Activated T-cell treated with anti-CD3 and anti-CD28 coated beads, Interleukin-2, amount 50 U/mL, for 1 hour (primary cell): ENCODE measurements around the gene CHD2.
A peak's percentile ranks its signal among the peaks of the same experiment; 100 is the strongest.
"Not testable (repeated sequence)": the region's sequence is repeated elsewhere in the genome, so short reads cannot be mapped to it uniquely, and the experiment has no call there.

Experiments used
- DNase-seq: peaks from one replicate; pipeline ENCODE4 v3.0.0-alpha.2; 2020

The CHD2 gene

DNA sequence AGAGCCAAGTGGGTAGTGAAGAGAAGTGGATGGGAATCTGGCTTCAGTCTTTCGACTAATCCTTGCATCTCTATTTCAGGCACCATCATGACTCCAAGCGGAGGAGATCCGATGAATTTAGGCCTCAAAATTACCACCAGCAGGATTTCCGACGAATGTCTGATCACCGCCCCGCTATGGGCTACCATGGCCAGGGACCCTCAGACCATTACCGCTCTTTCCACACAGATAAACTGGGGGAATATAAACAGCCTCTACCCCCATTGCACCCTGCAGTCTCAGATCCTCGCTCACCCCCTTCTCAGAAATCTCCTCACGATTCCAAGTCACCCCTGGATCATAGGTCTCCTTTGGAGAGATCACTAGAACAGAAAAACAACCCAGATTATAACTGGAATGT is 124.2 kb downstream of the CHD2 start:
- no peak for DNase-seq

DNA sequence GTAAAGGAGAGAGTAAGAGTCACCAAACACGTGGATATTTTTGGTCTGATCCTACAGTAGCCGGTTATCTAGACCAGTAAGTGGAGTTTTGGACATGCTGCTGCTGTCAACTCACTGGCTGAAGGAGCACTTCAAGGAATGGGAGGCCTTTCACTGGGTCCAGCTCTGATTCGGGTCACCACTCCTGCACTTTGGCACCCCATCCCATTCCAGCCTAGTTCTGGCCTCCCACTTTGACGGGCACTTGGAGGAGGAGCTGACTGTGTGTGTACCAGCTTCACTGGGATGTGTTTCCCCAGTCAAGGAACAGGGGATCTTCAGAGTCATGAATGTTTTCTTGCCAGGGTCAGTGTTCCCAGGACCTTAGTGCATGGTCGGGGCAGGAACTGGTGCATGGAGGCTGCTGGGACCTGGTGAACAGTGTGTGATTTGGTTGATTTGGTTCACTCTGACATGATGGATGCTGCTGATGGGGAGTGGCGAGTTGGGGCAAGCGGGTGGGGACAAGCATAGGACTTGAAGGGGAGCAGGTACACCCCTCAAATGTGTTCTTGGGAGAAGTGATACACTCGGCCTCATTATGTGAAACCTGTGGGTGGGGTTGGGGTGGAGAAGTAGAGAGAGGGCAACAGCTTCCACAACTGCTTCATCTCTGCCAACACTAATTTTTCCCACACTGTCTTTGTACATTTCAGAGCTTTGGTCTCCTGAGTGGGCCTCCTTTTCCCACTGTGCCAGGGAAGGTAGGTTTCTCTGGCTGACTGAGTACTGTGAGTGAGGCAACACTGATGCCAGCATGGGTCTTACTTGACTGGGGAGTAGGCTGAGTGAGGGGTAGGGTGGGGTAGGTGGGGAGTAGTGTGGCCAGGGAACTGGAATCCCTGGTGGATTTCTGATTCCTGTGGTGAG is 124.8 kb downstream of the CHD2 start:
- DNase-seq, result no peak

DNA sequence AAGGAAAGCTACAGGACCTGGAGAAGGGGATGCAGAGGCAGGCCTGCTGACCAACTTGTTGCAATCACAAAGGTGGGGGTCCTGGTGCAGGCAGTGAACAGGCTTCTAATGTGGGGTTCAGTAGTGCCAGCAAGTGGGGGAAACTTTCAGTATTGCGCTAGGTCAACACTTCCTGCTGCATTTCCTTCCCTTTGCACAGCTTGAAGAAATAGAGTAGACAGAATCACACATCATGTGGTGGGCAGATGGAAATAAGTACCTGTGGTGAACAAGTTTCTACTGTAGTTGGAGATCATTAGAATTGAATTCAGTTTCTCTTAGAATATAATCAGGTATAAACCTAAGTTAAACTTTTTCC is 125.5 kb downstream of the CHD2 start:
- DNase-seq, result no peak

DNA sequence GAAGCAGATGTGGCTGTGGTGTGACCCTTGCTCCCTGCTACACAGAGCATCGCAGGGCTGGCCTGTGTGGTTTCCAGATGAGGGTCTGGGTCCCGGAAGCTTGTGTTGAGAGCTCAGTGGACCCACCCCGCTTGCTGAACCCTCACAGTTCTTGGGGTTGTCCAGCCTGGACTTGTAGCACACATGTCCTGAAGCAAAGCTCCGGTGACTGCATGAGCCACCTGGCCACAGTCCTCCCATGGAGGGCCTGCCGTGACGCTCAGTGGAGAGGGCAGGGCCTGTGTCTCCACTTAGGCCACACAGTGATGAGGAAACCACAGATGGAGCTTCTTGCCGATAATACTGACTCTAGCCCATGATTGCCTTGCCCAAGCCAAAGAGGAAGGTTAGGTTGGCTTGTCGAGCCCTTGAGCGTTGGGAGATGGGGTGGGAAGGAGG is 126.3 kb downstream of the CHD2 start:
- no peak for DNase-seq

DNA sequence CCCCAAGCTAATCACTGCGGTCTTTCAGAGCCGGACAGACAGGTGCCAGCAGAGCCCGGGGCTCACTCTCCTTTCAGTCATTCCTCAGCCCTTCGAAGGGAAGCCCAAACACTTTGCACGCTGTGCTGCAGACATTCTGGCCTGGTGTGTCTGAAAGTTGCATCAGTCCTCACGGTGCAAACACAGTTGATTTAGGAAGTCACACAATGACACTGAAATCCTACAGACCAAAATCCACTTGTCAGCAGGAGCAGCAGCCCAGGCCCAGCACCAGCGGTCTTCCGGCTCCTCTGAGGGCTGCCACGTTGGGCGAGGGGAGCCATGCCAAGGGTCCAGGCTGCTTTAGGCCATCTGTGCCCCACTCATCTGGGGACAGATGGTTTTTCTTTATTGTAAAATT is 127.3 kb downstream of the CHD2 start:
- no peak for DNase-seq

DNA sequence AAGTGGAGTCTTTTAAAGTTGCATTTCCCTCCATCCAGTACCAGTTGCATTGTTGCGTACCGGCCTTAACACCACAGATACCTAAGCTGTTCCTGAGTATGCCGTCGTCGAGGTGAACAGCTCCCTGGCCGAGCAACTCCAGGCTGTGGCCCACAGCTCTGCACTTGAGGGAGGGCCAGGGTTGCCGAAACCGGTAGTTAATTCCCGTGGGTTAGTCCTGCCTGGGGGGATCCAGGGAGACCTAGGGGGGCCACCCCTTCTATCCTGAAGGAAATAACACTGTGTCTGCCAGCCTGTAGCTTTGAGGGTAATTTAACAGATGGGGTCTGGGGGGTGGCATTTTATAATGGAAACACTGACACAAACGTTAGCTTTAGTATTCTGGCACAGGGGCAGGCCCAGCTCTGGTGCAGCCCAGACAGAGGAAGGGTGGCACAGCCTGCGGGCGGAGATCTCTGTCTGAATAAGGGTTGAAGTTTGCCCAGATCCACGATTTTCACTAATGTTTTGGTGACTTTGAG is 128.0 kb downstream of the CHD2 start:
- no peak for DNase-seq

DNA sequence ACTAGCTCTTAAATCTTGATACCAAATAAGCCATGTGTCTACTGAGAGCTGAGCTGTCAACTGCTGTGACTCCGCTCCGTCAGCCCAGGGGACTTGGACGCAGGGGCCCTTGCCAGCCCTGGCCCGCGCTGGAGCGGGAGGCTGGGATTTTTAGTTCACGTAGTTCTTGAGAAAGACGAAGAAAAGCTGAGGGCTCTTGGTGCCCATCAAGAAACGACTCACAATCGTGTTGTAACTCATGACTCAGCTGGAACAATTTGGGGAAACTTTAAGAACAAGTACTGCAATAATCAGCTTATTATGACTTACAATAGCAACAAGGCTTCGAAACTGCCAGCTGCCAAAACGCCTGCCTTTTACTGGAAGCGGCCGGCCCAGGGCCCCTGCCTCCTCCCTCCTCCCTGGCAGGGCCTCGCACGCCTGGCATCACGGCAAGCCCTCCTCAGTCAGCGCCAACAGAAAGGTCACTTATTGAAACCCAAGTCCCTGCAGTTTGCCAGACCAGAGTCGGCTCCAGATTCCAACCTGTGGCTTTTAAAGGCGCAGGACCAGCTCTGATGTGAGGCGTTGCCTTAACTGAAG is 128.6 kb downstream of the CHD2 start:
- peak; percentile 36 for DNase-seq

DNA sequence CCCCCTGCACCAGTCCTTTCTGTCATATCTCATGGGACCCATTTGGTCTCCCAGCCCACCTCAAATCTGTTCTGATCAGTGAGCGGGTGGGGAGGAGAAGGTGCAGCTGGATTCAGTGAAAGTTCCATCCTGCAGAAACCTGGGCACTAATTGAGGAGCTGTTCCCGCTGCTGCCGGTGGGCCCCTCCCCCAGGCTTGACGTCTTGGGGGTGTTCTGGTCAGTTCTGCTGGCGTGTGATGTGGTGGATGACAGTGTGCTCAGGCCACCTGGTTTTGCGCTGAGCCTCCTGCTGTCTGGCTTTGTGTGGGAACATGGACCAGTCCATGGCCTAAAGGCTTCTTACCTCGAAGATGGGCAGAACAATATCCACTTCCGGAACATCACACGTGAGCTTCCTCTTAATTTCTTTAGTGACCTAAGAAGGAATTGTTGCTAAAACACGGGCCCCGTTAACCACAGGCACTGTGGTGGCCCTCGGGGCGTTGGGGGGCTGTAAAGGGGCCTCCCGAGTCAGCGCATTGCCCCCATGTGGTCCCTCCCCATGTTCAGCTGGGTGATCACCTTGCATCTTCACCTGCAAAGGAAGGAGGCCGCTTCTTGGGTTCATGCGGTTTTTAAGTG is 129.2 kb downstream of the CHD2 start:
- DNase-seq, result no peak

DNA sequence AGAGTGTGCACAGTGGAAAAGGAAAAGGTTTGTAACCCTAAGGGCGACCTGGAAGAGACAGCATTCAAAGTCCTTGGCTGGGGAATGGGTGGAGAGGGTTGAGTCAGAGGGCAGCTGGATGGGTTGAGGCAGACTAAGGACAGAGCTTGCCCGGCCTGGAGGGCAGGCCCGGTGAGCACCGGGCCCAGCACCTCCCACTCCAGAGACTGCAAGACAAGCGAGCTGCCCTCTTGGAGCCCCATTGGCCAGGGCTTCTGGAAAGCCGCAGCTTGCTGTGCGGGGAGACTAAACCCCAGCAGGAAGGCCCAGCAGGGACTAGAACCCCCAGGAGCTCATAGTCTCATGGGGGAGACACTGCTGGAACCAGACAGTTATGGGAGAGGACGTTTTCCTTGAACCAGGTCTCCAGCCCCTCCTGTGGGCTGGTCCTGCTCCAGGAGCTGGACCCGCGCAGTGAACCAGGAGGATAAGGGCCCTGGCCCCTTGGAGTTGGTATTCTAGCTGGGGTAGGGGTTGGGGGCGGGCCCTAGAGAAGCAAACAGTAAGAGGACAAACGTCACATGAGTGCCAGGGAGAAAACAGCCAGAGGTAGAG is 129.8 kb downstream of the CHD2 start:
- DNase-seq, result no peak

DNA sequence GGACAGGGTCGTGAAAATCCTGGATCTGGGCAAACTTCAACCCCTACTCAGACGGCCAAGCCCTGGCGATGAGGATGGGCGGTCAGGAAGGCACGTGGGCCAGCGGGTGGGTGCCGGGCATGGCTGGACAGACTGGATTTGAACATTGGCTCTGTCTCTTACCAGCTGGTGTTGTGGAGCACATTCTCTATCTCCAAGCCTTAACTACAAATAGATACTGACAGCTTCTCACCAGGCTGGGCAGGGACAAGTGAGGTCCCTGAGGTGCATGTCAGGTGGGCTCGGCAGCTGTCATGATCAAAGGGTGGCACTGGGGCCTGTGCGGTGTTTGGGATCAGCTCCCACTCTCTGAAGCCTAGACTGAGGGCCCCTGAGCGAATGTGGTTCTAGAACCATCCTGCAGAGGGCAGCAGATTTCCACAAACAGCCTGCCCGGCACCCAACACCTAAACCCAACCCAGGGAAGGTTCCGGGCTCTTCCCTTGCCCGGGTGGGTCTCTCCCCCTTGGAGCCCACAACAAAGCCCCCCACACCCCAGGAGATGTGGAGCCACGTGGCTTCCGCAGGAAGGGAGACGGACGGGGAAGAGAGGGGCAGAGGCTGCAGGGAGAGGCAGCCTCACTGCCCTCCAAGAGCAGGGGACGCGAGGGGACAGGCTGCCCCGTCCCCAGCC is 130.4 kb downstream of the CHD2 start:
- peak; percentile 71 for DNase-seq

DNA sequence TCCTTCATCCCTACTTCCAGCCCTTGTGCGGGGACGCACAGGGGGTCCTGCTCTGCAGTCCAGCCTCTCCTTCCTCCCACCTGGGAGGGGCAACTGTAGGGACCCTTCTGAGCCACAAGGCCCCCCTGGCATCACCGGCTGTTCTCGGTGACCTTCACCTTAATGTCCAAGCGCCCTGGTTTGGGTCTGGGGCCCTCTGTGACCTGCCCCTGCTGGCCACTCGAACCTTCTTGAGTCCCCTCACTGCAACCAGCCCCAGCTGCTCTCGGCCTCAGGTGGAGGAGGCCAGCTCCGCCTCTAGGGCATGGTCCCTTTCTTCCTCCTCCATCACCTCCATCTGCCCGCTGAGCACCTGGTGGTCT is 131.0 kb downstream of the CHD2 start:
- DNase-seq, result no peak

DNA sequence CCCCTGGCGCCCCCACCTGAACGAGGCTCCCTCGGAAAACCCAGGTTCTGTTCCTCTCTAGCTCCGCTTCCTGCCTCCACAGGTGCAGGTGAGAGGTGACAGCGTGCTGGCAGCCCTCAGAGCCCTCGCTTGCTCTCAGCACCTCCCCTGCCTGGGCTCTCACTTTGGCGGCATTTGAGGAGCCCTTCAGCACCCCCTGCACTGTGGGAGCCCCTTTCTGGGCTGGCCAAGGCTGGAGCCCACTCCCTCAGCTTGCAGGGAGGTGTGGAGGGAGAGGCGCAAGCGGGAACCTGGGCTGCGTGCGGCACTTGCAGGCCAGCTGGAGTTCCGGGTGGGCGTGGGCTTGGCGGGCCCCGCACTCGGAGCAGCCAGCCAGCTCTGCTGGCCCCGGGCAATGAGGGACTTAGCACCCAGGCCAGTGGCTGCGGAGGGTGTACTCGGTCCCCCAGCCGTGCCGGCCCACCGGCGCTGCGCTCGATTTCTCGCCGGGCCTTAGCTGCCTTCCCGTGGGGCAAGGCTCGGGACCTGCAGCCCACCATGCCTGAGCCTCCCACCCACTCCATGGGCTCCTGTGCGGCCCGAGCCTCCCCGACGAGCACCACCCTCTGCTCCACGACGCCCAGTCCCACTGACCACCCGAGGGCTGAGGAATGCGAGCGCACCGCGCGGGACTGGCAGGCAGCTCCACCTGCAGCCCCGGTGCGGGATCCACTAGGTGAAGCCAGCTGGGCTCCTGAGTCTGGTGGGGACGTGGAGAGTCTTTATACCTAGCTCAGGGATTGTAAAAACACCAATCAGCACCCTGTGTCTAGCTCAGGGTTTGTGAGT is 131.6 kb downstream of the CHD2 start:
- DNase-seq, result not testable (repeated sequence)

DNA sequence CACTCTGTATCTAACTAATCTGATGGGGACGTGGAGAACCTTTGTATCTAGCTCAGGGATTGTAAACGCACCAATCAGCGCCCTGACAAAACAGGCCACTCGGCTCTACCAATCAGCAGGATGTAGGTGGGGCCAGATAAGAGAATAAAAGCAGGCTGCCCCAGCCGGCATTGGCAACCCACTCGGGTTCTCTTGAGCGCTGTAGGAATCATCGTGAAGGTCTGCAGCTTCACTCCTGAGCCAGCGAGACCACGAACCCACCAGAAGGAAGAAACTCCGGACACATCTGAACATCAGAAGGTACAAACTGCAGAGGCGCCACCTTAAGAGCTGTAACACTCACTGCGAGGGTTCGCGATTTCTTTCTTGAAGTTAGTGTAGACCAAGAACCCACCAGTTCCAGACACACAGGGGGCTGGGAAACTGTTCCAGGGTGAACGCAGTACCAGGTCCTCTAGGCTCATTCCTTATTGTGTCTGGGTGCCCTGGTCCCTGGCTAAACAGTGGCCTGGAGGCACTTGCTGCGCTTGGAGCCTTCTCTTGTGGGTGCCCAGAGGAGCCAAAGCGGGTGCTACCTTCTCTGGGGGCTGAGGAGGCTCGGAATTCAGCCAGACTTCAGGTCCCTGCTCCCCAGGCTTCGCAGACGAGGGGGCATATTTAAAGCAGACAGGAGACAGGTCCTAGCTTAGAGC is 132.5 kb downstream of the CHD2 start:
- not testable (repeated sequence) for DNase-seq

DNA sequence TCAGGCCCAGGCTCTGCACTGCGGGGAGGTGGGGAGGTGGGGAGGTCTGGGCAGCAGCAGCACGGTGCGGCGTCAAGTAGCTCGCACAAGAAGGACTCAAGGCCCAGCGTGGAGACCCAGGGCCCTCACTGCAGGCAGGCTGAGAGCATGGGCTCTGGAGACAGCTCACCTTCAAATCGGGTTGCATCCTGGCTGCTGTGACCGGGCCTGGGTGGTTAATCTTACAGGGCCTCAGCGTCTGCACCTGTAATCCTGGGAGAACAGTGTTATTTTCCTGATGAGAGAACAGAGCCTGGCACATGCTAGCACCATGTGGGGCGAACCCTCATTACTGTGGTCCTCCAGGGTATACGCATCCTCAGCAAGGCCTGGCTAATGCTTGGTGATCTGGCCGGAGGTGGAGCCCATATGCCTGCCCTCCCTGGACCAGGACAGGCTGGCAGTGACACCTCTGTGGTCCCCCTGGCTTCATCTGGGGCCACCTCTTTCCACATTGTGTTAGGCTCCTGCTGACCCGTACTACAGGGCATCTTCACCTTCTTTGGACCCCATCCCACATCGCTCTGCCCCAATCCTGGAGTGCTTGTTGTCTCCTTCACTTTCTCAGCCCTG is 133.4 kb downstream of the CHD2 start:
- no peak for DNase-seq

DNA sequence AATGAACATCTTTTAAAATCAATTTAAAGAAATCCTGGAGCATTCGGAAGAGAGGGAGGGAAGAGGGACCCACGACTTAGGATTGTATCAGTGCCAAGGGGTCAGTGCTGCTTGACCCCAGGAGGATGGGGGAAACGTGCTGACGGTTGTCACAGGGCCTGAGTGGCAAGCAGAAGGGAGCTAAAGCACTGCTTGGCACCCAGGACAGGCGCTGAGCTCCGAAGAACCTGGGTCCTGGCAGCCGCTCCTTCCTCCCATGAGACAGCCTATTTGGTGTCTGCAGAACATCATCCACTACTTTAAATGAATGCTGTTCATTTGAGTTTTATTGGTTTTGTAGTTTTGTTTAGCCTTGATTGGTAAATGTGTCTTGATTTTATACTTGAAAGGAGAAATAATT is 134.4 kb downstream of the CHD2 start:
- DNase-seq, result no peak

DNA sequence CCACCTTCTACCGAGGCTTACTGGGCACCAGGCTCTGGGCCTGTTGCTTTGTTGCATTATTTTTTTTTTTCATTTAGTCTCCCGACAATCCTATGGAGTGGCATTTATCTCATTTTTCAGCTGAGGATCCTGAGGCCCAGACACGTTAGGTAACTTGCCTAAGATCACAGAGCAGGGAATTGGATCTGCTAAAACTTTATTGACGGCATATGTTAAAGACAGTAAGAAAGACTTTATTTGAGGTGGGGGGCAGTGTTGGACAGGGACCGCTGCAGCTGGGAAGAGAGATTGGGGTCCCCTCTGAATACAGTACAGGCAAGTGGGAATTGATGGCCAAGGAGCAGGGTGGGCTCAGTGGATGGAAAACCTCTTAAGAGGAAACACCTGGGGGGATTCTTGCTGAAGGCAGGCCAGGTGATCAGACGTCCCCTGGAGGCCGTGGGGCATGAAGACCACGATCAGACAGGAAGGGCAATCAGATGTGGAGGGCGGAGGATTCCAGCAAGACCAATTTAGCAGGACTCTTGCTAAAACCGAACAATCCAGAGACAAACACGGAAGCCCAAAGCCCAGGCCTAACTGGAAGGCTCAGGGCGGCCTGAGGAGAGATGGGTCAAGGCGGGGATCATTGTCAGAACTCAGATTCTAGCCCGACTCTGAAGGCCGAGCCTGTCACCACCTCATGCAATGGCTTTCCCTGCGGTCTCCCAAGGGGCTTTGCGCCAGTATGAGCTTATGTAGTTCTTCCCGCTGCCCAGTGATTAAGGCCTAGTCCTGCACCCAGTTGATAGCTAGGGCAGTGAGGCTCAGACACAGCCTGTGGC is 135.2 kb downstream of the CHD2 start:
- DNase-seq, result no peak

DNA sequence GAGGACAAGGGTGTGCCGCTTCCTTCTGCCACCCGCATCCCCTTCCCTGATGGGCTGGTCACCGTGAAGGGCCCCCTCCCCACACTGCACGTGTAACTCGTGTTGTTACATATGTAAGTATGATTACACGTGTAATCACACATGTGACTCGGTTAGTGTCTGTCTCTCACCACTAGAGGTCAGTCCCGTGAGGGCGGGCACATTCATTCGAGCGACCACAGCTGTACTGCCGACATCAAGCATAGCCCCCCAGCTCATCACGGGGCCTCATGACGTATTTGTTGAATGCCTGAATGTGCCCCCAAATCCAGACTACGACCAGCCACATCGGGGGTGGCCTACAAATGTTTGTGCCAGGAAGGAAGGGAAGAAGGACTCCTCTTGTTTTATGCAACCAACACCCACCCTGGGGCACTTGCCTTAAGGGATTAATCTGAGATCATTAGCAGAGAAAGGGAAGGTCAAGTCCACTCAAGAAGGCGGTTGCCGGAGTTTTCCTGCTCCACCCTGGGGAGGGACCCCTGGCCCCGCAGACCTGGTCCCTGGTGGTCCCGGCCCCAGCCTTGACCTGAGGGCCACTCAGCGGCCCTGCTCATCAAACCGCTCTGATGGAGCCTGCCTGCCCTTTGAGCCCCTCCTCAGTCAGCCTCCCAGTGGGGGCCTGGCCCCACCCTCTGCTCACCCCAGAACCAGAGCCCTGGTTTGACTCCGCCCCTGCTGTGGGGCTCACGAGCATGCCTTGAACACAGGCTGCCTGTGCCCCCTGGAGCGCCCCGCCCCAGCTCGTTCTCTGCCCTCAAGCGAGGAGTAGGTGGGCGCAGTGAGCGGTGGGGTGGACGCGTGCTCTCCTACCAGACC is 136.1 kb downstream of the CHD2 start:
- peak; percentile 47 for DNase-seq

DNA sequence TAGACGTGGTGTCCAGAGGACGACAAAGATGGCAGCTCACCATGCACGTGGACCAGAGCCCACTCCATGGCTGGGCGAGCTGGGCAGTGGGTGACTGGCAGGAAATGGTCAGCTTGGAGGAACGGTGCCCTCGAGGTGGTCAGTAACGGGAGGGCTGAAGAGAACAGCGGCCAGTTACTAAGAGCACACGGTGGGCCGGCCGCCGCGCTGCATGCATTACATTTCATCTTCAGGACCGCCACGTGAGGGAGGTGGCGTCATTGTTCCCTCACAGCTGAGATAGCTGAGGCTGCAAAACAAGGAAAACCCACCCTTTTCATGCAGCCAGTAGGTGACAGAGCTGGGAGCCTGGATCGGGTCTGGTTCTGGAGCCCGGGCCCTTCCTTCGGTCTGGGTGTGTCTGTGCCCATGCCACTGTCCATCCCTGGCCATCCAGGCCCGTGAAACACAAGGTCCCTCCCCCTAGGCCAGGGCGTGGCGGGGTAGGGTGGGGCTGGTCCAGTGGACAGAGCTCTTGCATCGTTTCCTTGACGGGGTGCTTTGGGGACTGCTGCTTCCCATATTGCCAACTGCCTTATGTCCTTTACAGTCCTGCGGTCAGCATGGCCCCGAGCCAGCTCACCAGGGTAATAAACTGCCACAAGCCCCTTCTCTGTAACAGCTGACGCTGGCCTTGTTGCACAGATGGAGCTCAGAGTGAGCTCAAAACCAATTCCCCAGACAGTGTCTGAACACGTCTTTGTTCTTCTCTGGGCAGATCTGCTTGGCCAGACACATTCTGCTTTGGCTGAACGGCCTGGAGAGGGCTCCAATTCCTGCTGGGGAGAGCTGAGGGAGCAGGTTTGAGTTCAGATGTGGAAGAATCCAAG is 137.1 kb downstream of the CHD2 start:
- DNase-seq, result no peak
